Measurements from ENCODE around the gene PXMP4. TPM values are rescaled to one million over a fixed set of nuclear protein-coding genes. Genes with fewer than 3 reads are reported as not detected.

PXMP4 gene
- total and polyA plus RNA-seq, 2 experiments from 2014 or later = 5.9 to 14.1 TPM

GRCh38 chr20:33727115-33727479, 7.0 kb upstream of the PXMP4 start:
- H4K20me1 ChIP-seq (ENCODE audit: insufficient read depth) = no peaks in the 10 kb centered on the region
- no peak overlapping the region for H3K9ac ChIP-seq
- H3K27ac ChIP-seq = no peak overlapping the region
- H3K9me2 ChIP-seq (ENCODE audit: insufficient read depth) = no peaks in the 10 kb centered on the region
- H3K9me3 ChIP-seq (ENCODE audit: low read depth) = no peaks in the 10 kb centered on the region
- H3K79me2 ChIP-seq (ENCODE audit: insufficient read depth) = no peaks in the 10 kb centered on the region
- DNase-seq = no peak
- H3F3A ChIP-seq (ENCODE audit: insufficient read depth) = no peaks in the 10 kb centered on the region
- H3K36me3 ChIP-seq (ENCODE audit: low read depth) = no peaks in the 10 kb centered on the region
- H3K4me2 ChIP-seq (ENCODE audit: unreplicated experiment) = no peak overlapping the region
- H2AFZ ChIP-seq = no peak overlapping the region
- 87% methylated on average over 5 of the region's 5 CpGs for WGBS, 2 experiments (ENCODE audit: low coverage in 1 of 2, low lambda C conversion rate in 2 of 2, missing lambda C conversion rate in 2 of 2)
- no peaks in the 10 kb centered on the region for H3K27me3 ChIP-seq (replicated peaks; ENCODE audit: insufficient read depth)
- in situ Hi-C loops (cut with MboI) = no loop called here
- no peak overlapping the region for H3K4me3 ChIP-seq
- H3K4me1 ChIP-seq (ENCODE audit: insufficient read depth) = no peaks in the 10 kb centered on the region
- no peak for TF ChIP-seq EZH2phosphoT487 (IDR thresholded peaks at IDR 0.05; ENCODE audit: insufficient read depth, low read depth)
- no peak for TF ChIP-seq EZH2 (IDR thresholded peaks at IDR 0.05; ENCODE audit: insufficient read depth, poor library complexity, severe bottlenecking)

- no peaks in the 10 kb centered on the region for H3F3A ChIP-seq (ENCODE audit: insufficient read depth)
Measured at GRCh38 chr20:33725607-33726264, 5.6 kb upstream of the PXMP4 start.

GRCh38 chr20:33724439-33725094, 4.5 kb upstream of the PXMP4 start:
- no peak overlapping the region for H3K9ac ChIP-seq
- no peaks in the 10 kb centered on the region for H3K36me3 ChIP-seq (ENCODE audit: low read depth)
- no peak for DNase-seq
- H3K4me1 ChIP-seq (ENCODE audit: insufficient read depth) = no peaks in the 10 kb centered on the region
- H4K20me1 ChIP-seq (ENCODE audit: insufficient read depth) = no peaks in the 10 kb centered on the region
- 0 out of 2 replicates have a peak, but pooled peaks cover under 1% of the 10 kb centered on the region for H3K79me2 ChIP-seq (ENCODE audit: insufficient read depth)
- no peaks in the 10 kb centered on the region for H3K9me2 ChIP-seq (ENCODE audit: insufficient read depth)
- no peaks in the 10 kb centered on the region for H3K9me3 ChIP-seq (ENCODE audit: low read depth)
- no peak for TF ChIP-seq EZH2 (IDR thresholded peaks at IDR 0.05; ENCODE audit: insufficient read depth, poor library complexity, severe bottlenecking)
- TF ChIP-seq EZH2phosphoT487 (IDR thresholded peaks at IDR 0.05; ENCODE audit: insufficient read depth, low read depth) = no peak
- 83 to 84% methylated on average over 13 to 14 of the region's 14 CpGs for WGBS, 2 experiments (ENCODE audit: low coverage in 1 of 2, low lambda C conversion rate in 2 of 2, missing lambda C conversion rate in 2 of 2)
- no peak overlapping the region for H3K4me2 ChIP-seq (ENCODE audit: unreplicated experiment)
- in situ Hi-C loops (cut with MboI) = no loop called here
- no peaks in the 10 kb centered on the region for H3K27me3 ChIP-seq (replicated peaks; ENCODE audit: insufficient read depth)
- H3K4me3 ChIP-seq = no peak overlapping the region
- no peak overlapping the region for H2AFZ ChIP-seq
- H3F3A ChIP-seq (ENCODE audit: insufficient read depth) = no peaks in the 10 kb centered on the region
- no peak overlapping the region for H3K27ac ChIP-seq

More at GRCh38 chr20:33725607-33726264, 5.6 kb upstream of the PXMP4 start:
- H3K9me2 ChIP-seq (ENCODE audit: insufficient read depth) = no peaks in the 10 kb centered on the region
- no peaks in the 10 kb centered on the region for H3K36me3 ChIP-seq (ENCODE audit: low read depth)
- H3K79me2 ChIP-seq (ENCODE audit: insufficient read depth) = no peaks in the 10 kb centered on the region
- no peak for DNase-seq
- H3K4me1 ChIP-seq (ENCODE audit: insufficient read depth) = no peaks in the 10 kb centered on the region
- TF ChIP-seq EZH2 (IDR thresholded peaks at IDR 0.05; ENCODE audit: insufficient read depth, poor library complexity, severe bottlenecking) (no peak), EZH2phosphoT487 (IDR thresholded peaks at IDR 0.05; ENCODE audit: insufficient read depth, low read depth) (no peak)
- H4K20me1 ChIP-seq (ENCODE audit: insufficient read depth) = no peaks in the 10 kb centered on the region
- H3K27ac ChIP-seq = no peak overlapping the region
- in situ Hi-C loops (cut with MboI) = no loop called here
- WGBS, 2 experiments (ENCODE audit: low coverage in 1 of 2, low lambda C conversion rate in 2 of 2, missing lambda C conversion rate in 2 of 2) = 65 to 72% methylated on average over 7 of the region's 7 CpGs
- H3K9me3 ChIP-seq (ENCODE audit: low read depth) = no peaks in the 10 kb centered on the region
- no peak overlapping the region for H3K4me2 ChIP-seq (ENCODE audit: unreplicated experiment)
- no peak overlapping the region for H2AFZ ChIP-seq
- H3K9ac ChIP-seq = no peak overlapping the region
- H3K4me3 ChIP-seq = no peak overlapping the region
- no peaks in the 10 kb centered on the region for H3K27me3 ChIP-seq (replicated peaks; ENCODE audit: insufficient read depth)

- no peak for TF ChIP-seq EZH2phosphoT487 (IDR thresholded peaks at IDR 0.05; ENCODE audit: insufficient read depth, low read depth)
- no peak for TF ChIP-seq EZH2 (IDR thresholded peaks at IDR 0.05; ENCODE audit: insufficient read depth, poor library complexity, severe bottlenecking)
- H3K79me2 ChIP-seq (ENCODE audit: insufficient read depth) = 0 out of 2 replicates have a peak, but pooled peaks cover 8% of the 10 kb centered on the region
- H3K4me1 ChIP-seq (ENCODE audit: insufficient read depth) = no peaks in the 10 kb centered on the region
- H3K27ac ChIP-seq = no peak overlapping the region
- 89 to 90% methylated on average over 11 of the region's 11 CpGs for WGBS, 2 experiments (ENCODE audit: low coverage in 1 of 2, low lambda C conversion rate in 2 of 2, missing lambda C conversion rate in 2 of 2)
- no peak overlapping the region for H2AFZ ChIP-seq
- no peaks in the 10 kb centered on the region for H3F3A ChIP-seq (ENCODE audit: insufficient read depth)
- H3K9me3 ChIP-seq (ENCODE audit: low read depth) = no peaks in the 10 kb centered on the region
- H3K27me3 ChIP-seq (replicated peaks; ENCODE audit: insufficient read depth) = no peaks in the 10 kb centered on the region
- H3K4me3 ChIP-seq = no peak overlapping the region
- no peak overlapping the region for H3K9ac ChIP-seq
- H3K4me2 ChIP-seq (ENCODE audit: unreplicated experiment) = no peak overlapping the region
- in situ Hi-C loops (cut with MboI) = no loop called here
- DNase-seq = no peak
- H3K36me3 ChIP-seq (ENCODE audit: low read depth) = no peaks in the 10 kb centered on the region
- H3K9me2 ChIP-seq (ENCODE audit: insufficient read depth) = no peaks in the 10 kb centered on the region
- no peaks in the 10 kb centered on the region for H4K20me1 ChIP-seq (ENCODE audit: insufficient read depth)
Measured at GRCh38 chr20:33721391-33722140, 1.5 kb upstream of the PXMP4 start.
